Cortex of kidney (tissue), 1 donor: ENCODE measurements around the gene PON1.

Experiments used
- DNase-seq: peaks from one replicate; lab custom pipeline; 2025; lab: John Stamatoyannopoulos, UW

The PON1 gene

GRCh38 chr7:95317546-95317945 is 6.8 kb downstream of the PON1 start:
- DNase-seq: no peak

DNA sequence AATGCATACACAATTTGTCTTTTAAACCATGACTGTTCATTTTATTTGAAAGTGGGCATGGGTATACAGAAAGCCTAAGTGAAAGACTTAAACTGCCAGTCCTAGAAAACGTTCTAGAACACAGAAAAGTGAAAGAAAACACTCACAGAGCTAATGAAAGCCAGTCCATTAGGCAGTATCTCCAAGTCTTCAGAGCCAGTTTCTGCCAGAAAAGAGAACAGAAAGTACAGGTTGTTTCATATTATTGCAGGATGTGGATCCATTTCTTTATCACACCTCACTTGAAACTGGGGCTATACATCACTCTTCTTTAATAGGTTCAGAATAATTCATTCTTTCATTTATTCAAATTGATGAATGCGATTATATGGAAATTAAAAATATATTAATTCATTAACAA is 7.7 kb downstream of the PON1 start:
- DNase-seq: no peak

DNA sequence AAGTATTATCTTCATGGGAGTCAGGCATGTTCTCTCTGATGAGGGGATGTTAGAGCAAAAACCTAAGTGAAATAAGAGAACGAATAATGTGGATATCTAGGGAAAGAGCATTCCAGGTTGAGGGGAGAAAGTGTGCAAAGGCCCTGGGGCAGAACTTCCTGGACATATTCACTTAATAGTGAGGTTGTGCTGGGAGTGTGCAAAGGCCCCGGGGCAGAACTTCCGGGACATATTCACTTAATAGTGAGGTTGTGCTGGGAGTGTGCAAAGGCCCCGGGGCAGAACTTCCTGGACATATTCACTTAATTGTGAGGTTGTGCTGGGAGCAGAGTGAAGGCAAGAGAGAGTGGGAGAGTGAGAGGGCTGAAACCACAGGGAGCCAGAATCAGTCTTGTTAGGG is 11.8 kb downstream of the PON1 start:
- no peak for DNase-seq

DNA sequence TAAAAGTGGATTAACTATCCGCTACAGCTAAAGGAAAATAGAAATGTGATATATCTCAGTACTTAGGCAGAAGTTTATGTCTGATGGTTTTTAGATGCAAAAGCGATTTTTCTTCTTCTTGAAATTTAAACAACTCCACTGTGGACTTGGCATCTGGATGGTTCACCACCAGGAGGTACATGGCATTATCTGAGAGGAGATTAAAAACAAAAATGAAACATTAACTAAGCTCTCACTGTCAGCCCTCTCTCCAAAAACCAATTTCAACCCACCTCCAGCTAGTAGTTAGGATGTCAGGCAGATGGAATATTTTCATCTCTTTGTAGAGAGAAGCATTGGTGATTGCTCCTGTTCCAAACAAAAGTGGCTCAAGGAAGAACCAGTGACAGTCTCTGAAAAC is 12.9 kb downstream of the PON1 start:
- DNase-seq: no peak

DNA sequence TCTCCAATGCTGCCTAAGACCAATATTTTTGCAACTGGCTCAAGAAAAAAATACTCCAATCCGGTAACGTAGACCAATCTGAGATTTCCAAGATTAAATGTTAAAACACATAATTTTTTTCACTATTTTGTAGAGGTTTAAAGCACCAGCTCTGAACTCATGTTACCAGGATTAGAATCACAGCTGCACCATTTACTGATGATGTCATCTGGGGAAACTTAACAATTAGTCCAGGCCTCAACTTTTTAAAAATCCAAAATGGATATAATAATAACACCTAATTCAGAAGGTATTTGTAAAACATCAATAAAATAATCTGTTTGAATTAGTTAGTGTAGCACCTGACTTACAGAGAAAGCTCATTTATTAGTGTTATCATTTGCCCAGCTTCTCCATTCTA is 14.4 kb downstream of the PON1 start:
- DNase-seq: no peak

GRCh38 chr7:95304990-95305389 is 19.3 kb downstream of the PON1 start:
- DNase-seq: no peak

DNA sequence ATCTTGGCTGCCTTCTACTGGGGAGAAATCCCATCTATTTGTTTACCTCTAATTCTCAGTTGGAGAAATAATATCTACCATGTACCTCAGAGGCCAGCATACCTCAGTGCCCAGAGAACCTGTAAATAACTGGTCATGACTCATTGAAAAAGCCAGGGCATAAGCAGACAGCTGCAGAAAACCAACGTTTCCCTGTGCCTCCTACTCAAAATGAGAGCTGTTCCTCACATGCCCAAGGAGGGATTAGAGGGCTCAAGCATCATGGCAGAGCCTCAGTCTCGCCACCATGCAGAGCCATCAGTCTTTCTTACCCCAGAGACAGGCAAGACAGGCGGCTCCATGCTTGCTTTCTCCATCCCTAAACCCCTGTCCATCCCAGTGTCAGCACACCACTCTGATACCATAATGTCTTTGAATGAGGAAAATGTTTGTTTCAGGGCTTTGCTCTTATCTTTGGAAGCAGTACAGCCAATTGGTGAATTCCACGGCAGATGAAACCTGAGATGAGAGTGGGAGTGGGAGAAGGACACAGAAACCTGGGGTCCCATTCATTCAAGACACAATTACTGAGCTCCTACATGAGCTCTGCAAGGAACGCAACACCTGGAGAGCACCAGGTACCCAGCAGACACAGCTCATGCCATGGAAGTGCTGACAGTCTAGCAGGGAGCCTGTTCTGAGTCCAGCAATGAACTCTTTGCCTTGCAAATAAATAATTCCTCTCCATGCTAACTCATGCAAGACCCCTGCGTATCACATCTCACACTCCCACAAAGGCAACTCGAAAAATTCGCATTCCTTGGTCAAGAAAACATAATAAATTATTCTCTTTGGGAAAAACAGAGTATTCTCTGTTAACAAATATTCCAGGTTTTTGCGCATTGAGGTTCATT is 21.1 kb downstream of the PON1 start:
- no peak for DNase-seq

GRCh38 chr7:95298091-95298490 is 26.2 kb downstream of the PON1 start:
- no peak for DNase-seq

DNA sequence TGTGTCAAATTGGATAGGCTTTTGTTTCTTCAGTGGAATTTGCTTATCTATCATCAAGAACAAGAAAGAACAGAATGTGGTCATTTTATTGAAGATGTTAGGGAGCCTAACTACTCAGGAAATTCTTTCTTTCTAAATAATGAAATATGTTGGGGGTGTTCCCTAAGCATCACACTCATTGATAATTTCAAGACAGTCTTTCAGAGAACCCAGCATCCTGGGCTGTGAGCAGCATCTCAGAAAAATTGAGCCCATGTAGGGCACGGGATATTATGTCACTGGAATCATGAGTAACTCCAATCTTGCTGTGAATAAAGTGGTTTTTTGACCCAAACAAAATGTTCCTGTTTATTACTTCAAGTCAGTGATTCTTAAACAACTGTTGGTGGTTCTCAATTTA is 27.3 kb downstream of the PON1 start:
- DNase-seq: no peak

DNA sequence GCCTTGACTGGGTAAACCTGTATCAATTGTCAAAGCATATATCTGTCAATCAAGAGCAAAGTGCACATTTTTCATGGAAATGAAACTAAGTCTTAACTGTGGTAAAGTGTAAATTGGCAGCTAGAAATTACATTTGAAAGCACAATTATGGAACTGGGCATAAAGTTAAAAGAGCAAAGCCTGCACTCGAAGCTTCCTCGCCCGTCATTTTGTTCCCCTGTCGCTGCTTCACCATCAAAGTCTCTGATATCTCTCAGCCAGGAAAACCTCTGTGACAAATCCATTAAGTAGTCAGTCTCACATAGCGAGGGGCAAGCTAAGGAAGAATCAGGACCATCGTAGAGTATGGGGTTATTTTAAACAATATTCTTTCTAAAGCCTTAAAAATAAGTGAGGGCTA is 27.9 kb downstream of the PON1 start:
- DNase-seq: no peak

- no peak for DNase-seq
Measured at GRCh38 chr7:95295397-95295796, 28.9 kb downstream of the PON1 start.

DNA sequence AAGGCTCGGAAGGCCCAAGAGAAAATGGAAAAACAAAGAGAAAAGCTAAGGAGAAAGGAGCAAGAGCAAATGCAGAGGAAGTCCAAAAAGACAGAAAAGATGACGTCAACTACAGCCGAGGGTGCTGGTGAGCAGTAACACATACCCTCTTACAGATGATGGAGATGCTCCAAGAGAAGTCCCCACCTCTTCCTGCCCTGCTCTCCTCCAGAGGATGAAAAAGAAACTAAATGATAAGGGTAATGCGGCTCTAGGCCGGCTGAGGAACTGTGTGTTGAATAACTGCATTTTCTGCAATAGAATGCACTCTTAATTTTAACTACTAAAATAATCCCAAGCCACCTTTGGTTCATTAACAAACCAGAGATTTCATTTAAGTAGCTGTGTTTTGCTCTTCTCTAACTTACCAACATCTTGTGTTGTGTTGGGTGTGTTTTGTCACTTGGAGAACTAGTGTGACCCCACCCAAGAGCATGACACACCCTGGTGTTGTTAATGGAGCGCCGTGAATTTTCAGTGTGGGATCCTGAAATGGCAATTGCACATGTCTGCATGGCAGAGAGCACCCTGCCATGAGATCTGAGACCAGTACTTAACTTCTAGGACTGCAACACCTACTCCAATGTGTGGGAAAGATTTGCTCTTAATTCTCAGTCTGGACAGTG is 34.0 kb downstream of the PON1 start:
- DNase-seq: no peak

GRCh38 chr7:95286096-95286495 is 38.2 kb downstream of the PON1 start:
- no peak for DNase-seq

DNA sequence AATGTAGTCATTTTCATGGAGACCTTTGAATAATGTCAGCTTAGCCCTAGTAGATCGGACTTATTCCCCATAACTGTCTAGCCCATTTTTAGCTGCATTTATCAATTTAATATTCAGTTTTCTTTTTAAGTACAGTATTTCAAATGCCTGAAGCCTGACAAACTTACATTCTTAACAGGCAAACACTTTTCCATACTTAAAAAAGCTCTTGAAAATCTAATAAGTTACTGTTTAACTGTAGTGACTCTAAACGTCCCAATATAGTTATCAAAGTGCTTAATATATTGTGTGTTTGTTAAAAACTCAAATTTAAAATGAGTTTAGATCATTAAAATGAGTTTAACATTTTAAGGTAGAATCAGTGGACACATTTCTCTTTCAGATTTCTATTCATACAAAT is 44.9 kb downstream of the PON1 start:
- DNase-seq: no peak

- DNase-seq: no peak
Measured at GRCh38 chr7:95276114-95276513, 48.2 kb downstream of the PON1 start.

DNA sequence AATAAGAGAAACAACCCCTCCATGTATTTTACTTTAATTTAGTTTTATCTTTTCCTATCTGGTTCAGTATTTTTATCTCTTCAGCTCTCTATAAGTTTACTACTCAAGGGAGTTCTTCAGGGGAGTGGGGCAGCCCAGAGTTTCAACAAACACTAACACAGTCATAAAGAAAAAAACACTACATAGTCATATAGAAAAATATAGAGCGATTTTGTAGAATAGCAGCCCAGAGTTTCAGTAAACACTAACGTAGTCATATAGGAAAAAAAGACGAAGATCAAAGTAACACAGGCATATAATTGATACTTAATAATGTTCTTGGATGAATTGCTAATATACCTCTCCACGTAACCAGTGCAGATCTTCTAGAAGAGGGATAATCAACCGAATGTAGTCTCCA is 54.7 kb downstream of the PON1 start:
- no peak for DNase-seq

DNA sequence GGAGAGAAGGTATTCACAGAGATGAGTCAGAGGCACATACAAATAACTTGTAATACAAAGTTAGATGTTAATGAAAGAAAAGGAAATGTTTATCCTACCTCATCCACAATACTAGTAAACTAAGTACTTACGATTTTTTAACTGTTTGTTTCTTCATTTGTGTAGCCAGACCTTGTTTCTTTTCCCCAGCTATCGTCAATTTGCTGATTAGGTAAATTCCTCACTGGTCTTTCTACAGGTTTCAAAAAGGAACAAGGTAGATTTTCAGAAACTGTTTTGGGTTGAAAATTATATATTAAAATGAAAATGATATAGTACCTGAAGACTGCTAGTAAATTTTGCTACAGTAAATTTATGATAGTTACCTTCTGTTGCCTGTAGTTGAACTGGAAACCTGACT is 56.6 kb downstream of the PON1 start:
- DNase-seq: no peak

- DNase-seq: no peak
Measured at GRCh38 chr7:95265634-95266033, 58.7 kb downstream of the PON1 start.

DNA sequence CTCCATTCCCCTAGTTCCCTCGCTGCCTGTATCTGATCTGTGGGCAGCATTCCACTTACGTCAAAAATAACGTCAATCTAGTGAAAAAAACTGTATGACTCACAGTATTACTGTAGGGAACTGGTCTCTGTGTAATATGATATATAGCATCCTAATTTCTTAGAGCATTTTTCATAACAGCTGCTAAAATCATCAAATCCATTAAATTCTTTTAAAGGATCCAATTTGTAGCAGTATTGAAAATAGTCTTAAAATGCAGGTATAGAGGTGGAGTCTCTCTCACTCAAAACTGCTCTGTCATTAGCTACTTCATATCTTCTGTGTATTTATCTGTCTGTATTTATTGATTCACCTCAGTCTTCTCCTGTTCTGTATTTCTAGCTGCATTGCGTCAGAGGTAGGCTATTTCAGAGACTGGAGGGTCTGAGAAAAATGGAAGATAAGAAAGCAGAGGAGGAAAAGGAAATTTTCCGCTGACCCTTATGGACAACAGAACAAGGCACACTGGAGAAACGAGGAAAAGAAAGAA is 59.9 kb downstream of the PON1 start:
- no peak for DNase-seq

GRCh38 chr7:95263785-95264362 is 60.5 kb downstream of the PON1 start:
- no peak for DNase-seq

GRCh38 chr7:95262875-95263274 is 61.5 kb downstream of the PON1 start:
- DNase-seq: no peak

- no peak for DNase-seq
Measured at GRCh38 chr7:95261895-95262415, 62.4 kb downstream of the PON1 start.

DNA sequence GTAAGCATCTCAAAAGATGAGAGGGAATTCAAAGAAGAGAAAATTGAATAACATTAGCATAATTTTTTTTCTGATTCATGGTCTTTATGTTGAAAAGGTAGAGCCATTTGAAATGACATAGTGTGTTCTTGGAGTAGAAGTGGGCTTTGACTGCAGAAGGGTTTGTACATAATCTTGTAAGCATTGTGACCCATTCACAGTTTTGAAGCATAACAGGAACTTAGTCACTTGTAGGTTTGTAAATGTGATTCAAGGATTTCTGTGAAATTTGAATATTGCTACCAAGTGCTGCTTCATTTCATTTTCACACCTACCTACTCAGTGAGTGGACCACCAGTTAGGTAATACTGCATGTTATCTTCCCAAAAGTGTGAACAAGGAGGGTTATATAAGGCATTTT is 68.6 kb downstream of the PON1 start:
- DNase-seq: no peak
